HL-60 (cell line): Measurements from ENCODE around the gene TNNT1.
A peak's percentile ranks its signal among the peaks of the same experiment; 100 is the strongest.

Experiments
- DNase-seq, 2 experiments: peaks; one replicate each; pipeline ENCODE4 v3.0.0-alpha.2; 2010 to 2020; ENCODE audit warnings: low read depth in 1 of 2, low spot score in 1 of 2
- H3K27ac ChIP-seq: fragments of 250-450 bp; sonication (Bioruptor Pico); replicated peaks from 2 replicates; pipeline ENCODE4 v1.5.1; 2020; ENCODE audit warnings: mild to moderate bottlenecking, moderate library complexity
- H3K27me3 ChIP-seq: fragments of 250-450 bp; sonication (Bioruptor Pico); 2 replicates; pipeline ENCODE4 v1.5.1; 2021; ENCODE audit warnings: mild to moderate bottlenecking, moderate library complexity; ENCODE audit not compliant: insufficient read depth, poor library complexity, severe bottlenecking
- H3K4me3 ChIP-seq: replicated peaks from 2 replicates; pipeline ENCODE4 v1.5.1; 2011; ENCODE audit warnings: mild to moderate bottlenecking, control low read depth, low read length; ENCODE audit not compliant: insufficient read depth
- CTCF ChIP-seq: IDR thresholded peaks from one replicate; pipeline ENCODE4 v1.5.1; 2011; ENCODE audit warnings: low read length, control low read depth, inconsistent platforms; ENCODE audit not compliant: insufficient read depth
- GABPA ChIP-seq: IDR thresholded peaks from 2 replicates; pipeline ENCODE4 v1.6.1; 2012; ENCODE audit warnings: low read depth
- POLR2AphosphoS5 ChIP-seq: IDR thresholded peaks from 2 replicates; pipeline ENCODE4 v1.6.1; 2012; ENCODE audit warnings: low read depth
- REST ChIP-seq: IDR thresholded peaks from 2 replicates; pipeline ENCODE4 v1.6.1; 2012; ENCODE audit warnings: low read depth; ENCODE audit not compliant: insufficient replicate concordance
- SPI1 ChIP-seq: IDR thresholded peaks from 2 replicates; pipeline ENCODE4 v1.6.1; 2012; ENCODE audit warnings: low read depth, mild to moderate bottlenecking, borderline replicate concordance

TNNT1 gene

GRCh38 chr19:55186080-55186479 is 37.1 kb upstream of the TNNT1 start:
- H3K27me3 ChIP-seq: no peaks in the 10 kb centered on the region
- H3K27ac ChIP-seq: no peak overlapping the region
- TF ChIP-seq REST (no peak), GABPA (no peak), POLR2AphosphoS5 (no peak), CTCF (no peak), SPI1 (no peak)
- no peak overlapping the region for H3K4me3 ChIP-seq
- no peak for DNase-seq

- Histone ChIP-seq H3K27ac (no peak overlapping the region), H3K27me3 (peaks cover 29% of the 10 kb centered on the region), H3K4me3 (no peak overlapping the region)
- TF ChIP-seq SPI1: no peak
- TF ChIP-seq GABPA: no peak
- no peak for DNase-seq
Observed at GRCh38 chr19:55181740-55182139, 32.7 kb upstream of the TNNT1 start.

DNA sequence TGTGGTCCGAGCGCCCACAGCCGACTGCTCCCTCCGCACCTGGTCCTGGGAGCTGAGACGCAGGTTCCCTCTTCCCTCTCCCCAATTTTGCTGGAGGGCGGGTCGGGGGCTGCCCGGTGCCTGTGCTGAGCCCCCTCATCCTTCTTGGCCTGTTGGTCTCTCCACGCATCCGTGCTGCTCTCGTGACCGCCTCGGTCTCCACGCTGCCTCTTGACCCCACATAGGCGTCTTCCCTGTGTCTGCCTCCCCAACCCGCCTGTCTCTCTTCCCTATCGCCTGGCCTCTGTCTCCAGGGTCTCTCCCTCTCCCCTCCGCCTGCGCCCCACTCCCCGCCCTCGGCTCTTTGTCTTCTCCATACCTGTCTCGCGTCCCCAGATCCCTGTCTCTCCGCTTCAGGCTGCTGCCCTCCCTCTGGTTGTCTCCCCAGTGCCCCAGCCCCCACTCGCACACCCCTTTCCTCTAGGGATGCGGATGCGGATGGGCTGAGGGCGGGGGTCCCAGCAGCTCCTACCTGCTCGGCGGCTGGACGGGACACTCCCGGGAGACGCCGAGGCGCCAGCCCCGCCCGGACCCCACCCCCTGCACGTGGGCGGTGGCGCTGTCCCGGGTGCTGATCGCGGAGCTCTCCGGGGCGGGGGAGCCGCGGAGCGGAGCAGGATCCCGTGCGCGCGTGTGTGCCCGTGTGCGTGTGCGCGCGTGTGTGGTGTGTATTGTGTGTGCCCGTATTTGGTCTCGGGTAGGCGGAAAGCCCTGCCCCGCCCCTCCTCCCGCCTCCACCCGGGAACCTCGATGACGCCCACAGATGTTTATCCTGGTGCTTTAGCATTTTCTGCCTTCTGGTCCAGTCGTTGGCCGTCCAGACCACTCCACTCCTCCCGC is 30.8 kb upstream of the TNNT1 start, which contains the start of gene SYT5:
Gene SYT5 (minus strand): TSS at position 684 of the 879 bp plus-strand sequence. CDS start 1,248 bp downstream, outside the sequence.
- no peak within 1 kb of the TSS for H3K4me3 ChIP-seq
- H3K27ac ChIP-seq: no peak within 1 kb of the TSS
- peak; percentile 99 for TF ChIP-seq REST
- TF ChIP-seq SPI1: no peak
- no peak for TF ChIP-seq POLR2AphosphoS5
- DNase-seq: peak; percentile 20 to 38
- H3K27me3 ChIP-seq: peaks cover 31% of the 10 kb centered on the region

DNA sequence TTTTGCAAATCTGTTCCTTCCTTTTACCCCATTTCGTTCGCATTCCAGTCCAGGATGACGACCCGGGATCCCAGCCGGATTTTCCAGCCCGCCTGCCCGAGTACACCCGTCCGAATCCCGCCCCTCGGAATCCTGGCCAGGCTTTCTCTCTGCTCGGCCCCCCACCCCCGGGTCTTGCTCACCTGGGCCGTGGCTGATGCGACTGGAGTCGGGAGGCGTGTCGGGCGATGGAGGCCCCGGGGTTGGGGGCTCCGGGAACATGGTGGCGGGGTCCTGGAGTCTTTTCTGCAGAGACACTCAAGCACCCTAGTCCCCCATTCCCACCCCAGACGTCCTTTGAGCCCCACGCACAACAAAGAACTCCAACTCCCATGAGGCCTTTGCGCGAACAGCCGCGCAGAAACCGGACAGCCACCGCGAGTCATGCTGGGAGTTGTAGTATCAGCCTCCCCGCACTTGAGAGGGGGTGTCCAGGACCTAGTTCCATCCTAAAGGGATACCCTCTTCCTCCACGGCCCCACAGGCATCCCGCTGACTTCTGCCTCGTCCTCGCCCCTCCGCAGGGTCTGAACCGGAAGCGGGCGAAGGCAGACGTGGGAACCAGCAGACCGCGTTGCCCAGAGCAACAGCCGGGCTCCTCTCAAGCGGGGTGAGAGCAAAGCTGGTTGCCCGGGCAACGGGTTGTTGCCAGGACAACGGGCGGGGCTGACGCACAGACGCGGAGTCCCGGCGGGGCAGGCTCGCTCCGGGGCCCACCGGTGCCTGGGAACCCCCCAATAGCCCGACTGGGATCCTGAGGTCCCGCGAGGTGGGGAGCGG is 30.0 kb upstream of the TNNT1 start:
- Histone ChIP-seq H3K27ac (no peak overlapping the region), H3K4me3 (no peak overlapping the region), H3K27me3 (peaks cover 38% of the 10 kb centered on the region)
- DNase-seq: peak; percentile 49 to 60
- TF ChIP-seq REST (no peak), POLR2AphosphoS5 (no peak), GABPA (no peak)
